NT2/D1 (cell line): ENCODE results near the gene PRDX3.

Source experiments
- YY1 ChIP-seq: IDR thresholded peaks from 2 replicates; pipeline ENCODE4 v1.6.1; 2011; ENCODE audit not compliant: insufficient read length, insufficient read depth
- ZNF274 ChIP-seq: IDR thresholded peaks from 2 replicates; pipeline ENCODE4 v1.6.1; 2011; ENCODE audit warnings: mild to moderate bottlenecking, low read depth, low read length

- no peak for TF ChIP-seq ZNF274
- TF ChIP-seq YY1 = no peak
These were observed 44.4 kb upstream of the PRDX3 start for GRCh38 chr10:119222966-119223386.
